Suprapubic skin (tissue), 4 donors: Measurements from ENCODE around the gene FOXL3.

Source experiments
- CTCF ChIP-seq, 2 donors: fragments of 200-600 bp in 1 of 2; fragments of 450-650 bp in 1 of 2; sonication (generic) in 1 of 2; IDR thresholded peaks; one replicate each; pipeline ENCODE4 v1.5.1; 2016 to 2019; ENCODE audit warnings: antibody characterized with exemption in 2 of 2, mild to moderate bottlenecking in 1 of 2, moderate library complexity in 1 of 2
- EP300 ChIP-seq: sonication (generic); formaldehyde crosslinking; IDR thresholded peaks from one replicate; pipeline ENCODE4 v1.6.1; 2017; ENCODE audit warnings: antibody characterized with exemption
- POLR2A ChIP-seq, 2 donors: fragments of 450-650 bp; IDR thresholded peaks; one replicate each; pipeline ENCODE4 v1.6.1; 2017; ENCODE audit warnings: antibody characterized with exemption in 2 of 2, mild to moderate bottlenecking in 2 of 2, moderate library complexity in 2 of 2
- POLR2AphosphoS5 ChIP-seq, 3 donors: sonication (generic); formaldehyde crosslinking; IDR thresholded peaks; one replicate each; pipeline ENCODE4 v1.6.1; 2017; ENCODE audit warnings: antibody characterized with exemption in 3 of 3

- TF ChIP-seq POLR2AphosphoS5 (IDR thresholded peaks at IDR 0.05) (no peak), POLR2A (IDR thresholded peaks at IDR 0.05) (no peak), CTCF (IDR thresholded peaks at IDR 0.05) (no peak), EP300 (no peak)
Observed at GRCh38 chr7:244974-245373, 45.0 kb upstream of the FOXL3 start.
